IPS DF 6.9 (cell line): ENCODE measurements around the gene HIPK3.
"Not testable (repeated sequence)": the region's sequence is repeated elsewhere in the genome, so short reads cannot be mapped to it uniquely, and the experiment has no call there.

Source experiments
- DNase-seq: peaks from one replicate; pipeline ENCODE4 v3.0.0-alpha.2; 2013; ENCODE audit warnings: low read depth, low spot score
- H3K27ac ChIP-seq: one replicate; pipeline ENCODE4 v1.5.1; 2013; ENCODE audit warnings: low read length, control low read depth
- H3K27me3 ChIP-seq: 2 replicates; pipeline ENCODE4 v1.6.1; 2013; ENCODE audit warnings: mild to moderate bottlenecking, low read length; ENCODE audit not compliant: control insufficient read depth, insufficient read depth
- H3K36me3 ChIP-seq: 2 replicates; pipeline ENCODE4 v1.6.1; 2013; ENCODE audit warnings: low read length; ENCODE audit not compliant: control insufficient read depth, insufficient read depth
- H3K4me1 ChIP-seq: 2 replicates; pipeline ENCODE4 v1.6.1; 2013; ENCODE audit warnings: low read length; ENCODE audit not compliant: control insufficient read depth, insufficient read depth
- H3K4me3 ChIP-seq: 2 replicates; pipeline ENCODE4 v1.5.1; 2013; ENCODE audit warnings: mild to moderate bottlenecking, low read length
- H3K9me3 ChIP-seq: 2 replicates; pipeline ENCODE4 v1.6.1; 2013; ENCODE audit warnings: low read length, inconsistent platforms; ENCODE audit not compliant: control insufficient read depth, insufficient read depth
- WGBS: extraction: QIAGEN DNeasy Blood & Tissue Kit; methylation state at CpG from one replicate; pipeline ENCODE4 v1.1.7; 2013; ENCODE audit warnings: mixed read lengths, missing lambda C conversion rate; ENCODE audit not compliant: insufficient read length, insufficient coverage; 5-methylcytosine and 5-hydroxymethylcytosine counted together

HIPK3 gene

GRCh38 chr11:33227578-33228261 is 29.5 kb upstream of the HIPK3 start:
- DNase-seq = no peak
- no CpG with 5 or more reads among the region's 2 CpGs for WGBS

GRCh38 chr11:33234397-33235190 is 22.6 kb upstream of the HIPK3 start:
- no CpG with 5 or more reads among the region's 6 CpGs for WGBS
- H3K36me3 ChIP-seq = no peaks in the 10 kb centered on the region
- DNase-seq = no peak

More at GRCh38 chr11:33227578-33228261, 29.5 kb upstream of the HIPK3 start:
- Histone ChIP-seq H3K4me3 (no peak overlapping the region), H3K9me3 (no peaks in the 10 kb centered on the region), H3K4me1 (no peaks in the 10 kb centered on the region), H3K27me3 (no peaks in the 10 kb centered on the region), H3K36me3 (no peaks in the 10 kb centered on the region), H3K27ac (no peak overlapping the region)

GRCh38 chr11:33237039-33237597 is 20.1 kb upstream of the HIPK3 start:
- DNase-seq = no peak
- WGBS = no CpG with 5 or more reads among the region's 6 CpGs
- no peak overlapping the region for H3K4me3 ChIP-seq
- H3K9me3 ChIP-seq = no peaks in the 10 kb centered on the region
- no peaks in the 10 kb centered on the region for H3K4me1 ChIP-seq
- no peak overlapping the region for H3K27ac ChIP-seq
- no peaks in the 10 kb centered on the region for H3K27me3 ChIP-seq
- H3K36me3 ChIP-seq = no peaks in the 10 kb centered on the region

More at GRCh38 chr11:33234397-33235190, 22.6 kb upstream of the HIPK3 start:
- Histone ChIP-seq H3K4me1 (no peaks in the 10 kb centered on the region), H3K4me3 (no peak overlapping the region), H3K27me3 (no peaks in the 10 kb centered on the region), H3K27ac (no peak overlapping the region), H3K9me3 (no peaks in the 10 kb centered on the region)

GRCh38 chr11:33242575-33242974 is 14.6 kb upstream of the HIPK3 start:
- Histone ChIP-seq H3K4me1 (no peaks in the 10 kb centered on the region), H3K4me3 (no peak overlapping the region), H3K27ac (no peak overlapping the region), H3K36me3 (no peaks in the 10 kb centered on the region), H3K27me3 (no peaks in the 10 kb centered on the region), H3K9me3 (no peaks in the 10 kb centered on the region)
- WGBS = no CpG with 5 or more reads among the region's 2 CpGs
- DNase-seq = no peak

- not testable (repeated sequence) for H3K4me3 ChIP-seq, H3K36me3 ChIP-seq, H3K27ac ChIP-seq, H3K4me1 ChIP-seq, H3K9me3 ChIP-seq, DNase-seq, H3K27me3 ChIP-seq
- no CpG with 5 or more reads among the region's 35 CpGs for WGBS
These were observed 13.5 kb upstream of the HIPK3 start for GRCh38 chr11:33243654-33244053.

- H3K4me3 ChIP-seq = no peak overlapping the region
- no peaks in the 10 kb centered on the region for H3K27me3 ChIP-seq
- no peaks in the 10 kb centered on the region for H3K36me3 ChIP-seq
- H3K9me3 ChIP-seq = no peaks in the 10 kb centered on the region
- H3K27ac ChIP-seq = no peak overlapping the region
- DNase-seq = no peak
- no peaks in the 10 kb centered on the region for H3K4me1 ChIP-seq
- WGBS = no CpG with 5 or more reads among the region's 6 CpGs
These were observed 8.7 kb upstream of the HIPK3 start for GRCh38 chr11:33248416-33248971.

- H3K4me1 ChIP-seq = no peaks in the 10 kb centered on the region
- no peaks in the 10 kb centered on the region for H3K9me3 ChIP-seq
- no peak overlapping the region for H3K27ac ChIP-seq
- no CpG with 5 or more reads among the region's 12 CpGs for WGBS
- H3K4me3 ChIP-seq = peak overlapping the region; percentile 73; the same call in 1 of the 2 replicates
- H3K36me3 ChIP-seq = no peaks in the 10 kb centered on the region
- no peak for DNase-seq
- H3K27me3 ChIP-seq = no peaks in the 10 kb centered on the region
These were observed 959 bp upstream of the HIPK3 start for GRCh38 chr11:33256031-33256812.

- Histone ChIP-seq H3K36me3 (no peaks in the 10 kb centered on the region), H3K27ac (no peak overlapping the region), H3K4me1 (no peaks in the 10 kb centered on the region), H3K9me3 (no peaks in the 10 kb centered on the region), H3K4me3 (peak overlapping the region; percentile 73; the same call in 1 of the 2 replicates), H3K27me3 (no peaks in the 10 kb centered on the region)
- no peak for DNase-seq
- WGBS = no CpG with 5 or more reads among the region's 16 CpGs
These were observed 395 bp upstream of the HIPK3 start for GRCh38 chr11:33256813-33257159.

- Histone ChIP-seq H3K4me3 (peak overlapping the region; percentile 73), H3K27ac (no peak overlapping the region), H3K27me3 (no peaks in the 10 kb centered on the region), H3K36me3 (no peaks in the 10 kb centered on the region), H3K9me3 (no peaks in the 10 kb centered on the region), H3K4me1 (no peaks in the 10 kb centered on the region)
- peak; percentile 33 for DNase-seq
- no CpG with 5 or more reads among the region's 83 CpGs for WGBS
These were observed 883 bp downstream of the HIPK3 start for GRCh38 chr11:33257897-33258630.
